Neural progenitor cell (in vitro differentiated cells): Measurements from ENCODE around the gene CUBN.

ENCODE experiments used
- EZH2 ChIP-seq: fragments of 200-600 bp; sonication (generic); IDR thresholded peaks from 2 replicates; pipeline ENCODE4 v1.6.1; 2017; ENCODE audit warnings: antibody characterized with exemption, mild to moderate bottlenecking, moderate library complexity
- EZH2phosphoT487 ChIP-seq: fragments of 200-600 bp; sonication (generic); IDR thresholded peaks from 2 replicates; pipeline ENCODE4 v1.6.1; 2017; ENCODE audit warnings: antibody characterized with exemption
- TF ChIP-seq, protein P1 (sequence below): fragments of 200-600 bp; sonication (generic); IDR thresholded peaks from 2 replicates; pipeline ENCODE4 v1.5.1; 2017; ENCODE audit warnings: antibody characterized with exemption, mild to moderate bottlenecking

DNA sequence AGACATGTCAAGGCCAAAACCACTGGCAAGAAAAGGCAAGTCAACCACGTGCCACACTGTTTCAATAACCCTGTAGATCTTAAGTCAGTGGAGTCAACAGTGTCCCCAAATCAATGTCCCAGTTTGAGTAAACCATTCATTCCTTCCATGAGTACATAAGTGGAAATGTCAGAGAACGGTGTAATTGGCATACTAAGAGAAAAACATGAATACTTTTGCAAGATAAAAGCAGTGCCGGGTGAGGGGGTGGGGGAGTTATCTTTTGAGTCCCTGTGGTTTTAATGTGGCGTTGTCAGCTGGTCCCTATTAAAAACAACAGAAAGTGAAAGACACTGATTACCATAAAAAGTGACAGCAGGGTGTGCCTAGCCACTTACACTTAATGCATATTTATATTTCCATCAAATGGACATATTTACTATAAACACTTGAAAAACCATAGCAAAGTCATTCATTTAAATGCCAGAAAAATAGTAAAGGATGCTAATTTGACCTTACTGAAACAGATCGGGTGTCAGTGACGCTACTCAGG is 350.2 kb downstream of the CUBN start:
- TF ChIP-seq, protein P1, sequence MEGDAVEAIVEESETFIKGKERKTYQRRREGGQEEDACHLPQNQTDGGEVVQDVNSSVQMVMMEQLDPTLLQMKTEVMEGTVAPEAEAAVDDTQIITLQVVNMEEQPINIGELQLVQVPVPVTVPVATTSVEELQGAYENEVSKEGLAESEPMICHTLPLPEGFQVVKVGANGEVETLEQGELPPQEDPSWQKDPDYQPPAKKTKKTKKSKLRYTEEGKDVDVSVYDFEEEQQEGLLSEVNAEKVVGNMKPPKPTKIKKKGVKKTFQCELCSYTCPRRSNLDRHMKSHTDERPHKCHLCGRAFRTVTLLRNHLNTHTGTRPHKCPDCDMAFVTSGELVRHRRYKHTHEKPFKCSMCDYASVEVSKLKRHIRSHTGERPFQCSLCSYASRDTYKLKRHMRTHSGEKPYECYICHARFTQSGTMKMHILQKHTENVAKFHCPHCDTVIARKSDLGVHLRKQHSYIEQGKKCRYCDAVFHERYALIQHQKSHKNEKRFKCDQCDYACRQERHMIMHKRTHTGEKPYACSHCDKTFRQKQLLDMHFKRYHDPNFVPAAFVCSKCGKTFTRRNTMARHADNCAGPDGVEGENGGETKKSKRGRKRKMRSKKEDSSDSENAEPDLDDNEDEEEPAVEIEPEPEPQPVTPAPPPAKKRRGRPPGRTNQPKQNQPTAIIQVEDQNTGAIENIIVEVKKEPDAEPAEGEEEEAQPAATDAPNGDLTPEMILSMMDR, result no peak
- TF ChIP-seq EZH2 (no peak), EZH2phosphoT487 (no peak)
